ENCODE measurements around the gene FBXL20. TPM values are rescaled to one million over a fixed set of nuclear protein-coding genes. Genes with fewer than 3 reads are reported as not detected.
A peak's percentile ranks its signal among the peaks of the same experiment; 100 is the strongest.
"Not testable (repeated sequence)": the region's sequence is repeated elsewhere in the genome, so short reads cannot be mapped to it uniquely, and the experiment has no call there.

Gene FBXL20, protein sequence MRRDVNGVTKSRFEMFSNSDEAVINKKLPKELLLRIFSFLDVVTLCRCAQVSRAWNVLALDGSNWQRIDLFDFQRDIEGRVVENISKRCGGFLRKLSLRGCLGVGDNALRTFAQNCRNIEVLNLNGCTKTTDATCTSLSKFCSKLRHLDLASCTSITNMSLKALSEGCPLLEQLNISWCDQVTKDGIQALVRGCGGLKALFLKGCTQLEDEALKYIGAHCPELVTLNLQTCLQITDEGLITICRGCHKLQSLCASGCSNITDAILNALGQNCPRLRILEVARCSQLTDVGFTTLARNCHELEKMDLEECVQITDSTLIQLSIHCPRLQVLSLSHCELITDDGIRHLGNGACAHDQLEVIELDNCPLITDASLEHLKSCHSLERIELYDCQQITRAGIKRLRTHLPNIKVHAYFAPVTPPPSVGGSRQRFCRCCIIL
- polyA plus RNA-seq (ENCODE audit: low read depth in 6 of 6) = 1 to 10 TPM in 5 of 6 donors, under 1 TPM in 1; 0.74 to 7.2 (median 4.0) TPM

- ATAC-seq (ENCODE audit: low read depth in 2 of 2) = peak; percentile 81 to 82
- Mint-ChIP-seq H3K27ac (peak within 1 kb of the TSS; percentile 86 to 98 (median 96)), H3K36me3 (no peaks in the 10 kb centered on the region), H3K4me3 (peak within 1 kb of the TSS; percentile 92 to 99 (median 98)), H3K9me3 (no peaks in the 10 kb centered on the region), H3K4me1 (peaks cover 12 to 23% (median 13%) of the 10 kb centered on the region in 3 donors), H3K27me3 (no peaks in the 10 kb centered on the region)
- DNase-seq = peak; percentile 86
These were observed at the start of gene FBXL20 for GRCh38 chr17:39401412-39402243. Gene FBXL20 (minus strand): TSS chr17:39401626. CDS start chr17:39401402, 224 bp downstream.

DNA sequence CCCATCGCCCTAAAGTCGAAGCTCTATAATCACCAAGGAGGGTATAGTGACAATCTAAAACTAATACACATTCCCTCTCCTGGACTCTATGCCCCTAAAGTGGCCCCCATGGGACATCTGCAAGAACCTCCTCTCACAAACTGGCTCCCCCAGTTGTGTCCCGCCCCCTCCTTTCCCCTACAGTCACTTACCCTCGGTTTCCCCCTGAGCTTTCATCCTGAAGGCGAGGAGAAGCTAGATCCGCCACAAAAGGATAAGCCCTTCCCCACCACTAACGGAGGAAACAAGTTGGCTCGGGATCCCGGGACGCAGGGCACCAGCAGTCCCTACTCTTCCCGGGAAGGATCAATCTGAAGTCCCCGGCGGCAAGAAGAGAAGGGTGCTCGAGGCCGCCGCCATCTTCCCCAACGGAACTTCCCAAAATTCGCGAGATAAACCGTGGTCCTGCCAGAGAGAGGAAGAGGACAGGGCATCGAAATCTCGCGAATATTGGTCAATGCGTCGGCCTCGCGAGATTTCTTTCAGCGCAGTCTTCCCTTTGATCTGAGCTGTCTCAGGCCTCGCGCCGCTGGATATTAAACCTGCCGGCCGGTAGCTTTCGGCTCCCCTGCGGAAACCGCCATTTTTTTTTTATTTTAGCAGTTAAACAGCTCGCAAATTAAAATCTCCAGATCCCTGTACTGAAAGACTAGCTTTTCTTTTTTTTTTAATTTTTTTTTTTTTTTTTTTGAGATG is 49.6 kb upstream of the FBXL20 start, which contains the start of gene MED1:
MED1 (minus strand) TSS at position 417 of the 735 bp plus-strand sequence; CDS start at position 216, 201 bp downstream.
- H3K9me3 Mint-ChIP-seq = peaks cover 0 to 2% (median 0%) of the 10 kb centered on the region in 7 donors
- peak within 1 kb of the TSS; percentile 95 to 99 (median 98) for H3K4me3 Mint-ChIP-seq
- H3K36me3 Mint-ChIP-seq = peaks cover 0 to 5% of the 10 kb centered on the region in 2 donors
- DNase-seq = peak; percentile 91
- peak; percentile 97 for ATAC-seq (ENCODE audit: low read depth in 2 of 2)
- H3K27me3 Mint-ChIP-seq = no peaks in the 10 kb centered on the region
- H3K27ac Mint-ChIP-seq = peak within 1 kb of the TSS; percentile 94 to 99 (median 98)
- H3K4me1 Mint-ChIP-seq = peaks cover 5 to 32% (median 30%) of the 10 kb centered on the region in 3 donors

DNA sequence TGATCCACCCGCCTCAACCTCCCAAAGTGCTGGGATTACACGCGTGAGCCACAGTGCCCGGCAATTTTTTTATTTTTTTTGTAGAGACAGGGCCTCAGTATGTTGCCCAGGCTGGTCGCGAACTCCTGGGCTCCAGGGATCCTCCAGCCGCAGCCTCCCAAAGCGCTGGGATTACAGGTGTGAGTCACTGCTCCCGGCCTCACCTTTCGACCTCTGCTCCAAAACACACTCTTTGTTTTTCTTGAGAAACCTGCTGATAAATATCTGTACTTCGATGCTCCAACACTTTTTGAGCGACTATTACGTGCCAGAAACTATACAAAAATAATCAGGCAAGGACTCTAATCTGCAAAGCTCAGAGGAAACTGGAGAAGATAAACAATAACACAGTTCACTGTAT is 48.6 kb upstream of the FBXL20 start:
- peak overlapping the region in 2 of 6 donors; percentile 66 to 97 for H3K27ac Mint-ChIP-seq
- H3K9me3 Mint-ChIP-seq = peaks cover 0 to 2% (median 0%) of the 10 kb centered on the region in 7 donors
- H3K36me3 Mint-ChIP-seq = peaks cover 0 to 5% of the 10 kb centered on the region in 2 donors
- no peaks in the 10 kb centered on the region for H3K27me3 Mint-ChIP-seq
- no peak for DNase-seq
- H3K4me1 Mint-ChIP-seq = peaks cover 5 to 32% (median 30%) of the 10 kb centered on the region in 3 donors
- peak overlapping the region; percentile 42 to 99 (median 97) for H3K4me3 Mint-ChIP-seq
- no peak for ATAC-seq (ENCODE audit: low read depth in 2 of 2)

DNA sequence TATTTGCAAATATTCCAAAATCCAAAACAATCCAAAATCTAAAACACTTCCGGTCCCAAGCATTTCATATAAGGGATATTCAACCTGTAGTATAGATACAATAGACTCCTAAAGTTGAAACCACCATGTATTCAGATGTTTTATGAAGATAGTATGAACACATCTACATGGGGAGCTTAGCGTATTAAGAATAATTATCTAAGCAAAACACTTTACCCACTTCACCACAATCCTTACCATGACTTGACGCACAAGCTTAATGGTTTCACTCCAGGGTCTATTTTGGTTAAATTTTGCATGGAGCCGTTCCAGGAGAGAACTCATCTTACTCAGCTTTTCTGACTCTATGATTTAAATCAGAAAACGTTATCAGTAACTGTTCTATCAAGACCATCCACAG is 46.1 kb upstream of the FBXL20 start:
- Mint-ChIP-seq H3K36me3 (peaks cover 10 to 14% of the 10 kb centered on the region in 2 donors), H3K27ac (no peak overlapping the region), H3K4me1 (peaks cover 5 to 34% (median 32%) of the 10 kb centered on the region in 3 donors), H3K27me3 (no peaks in the 10 kb centered on the region), H3K4me3 (peak overlapping the region in 1 of 8 donors; percentile 64), H3K9me3 (peaks cover 0 to 2% (median 0%) of the 10 kb centered on the region in 7 donors)
- no peak for ATAC-seq (ENCODE audit: low read depth in 2 of 2)
- no peak for DNase-seq

- Mint-ChIP-seq H3K4me1 (peaks cover 0 to 9% (median 7%) of the 10 kb centered on the region in 3 donors), H3K27me3 (no peaks in the 10 kb centered on the region), H3K27ac (peak overlapping the region in 2 of 6 donors; percentile 59 to 69), H3K9me3 (no peaks in the 10 kb centered on the region), H3K4me3 (no peak overlapping the region), H3K36me3 (peaks cover 32 to 36% of the 10 kb centered on the region in 2 donors)
- no peak for DNase-seq
- ATAC-seq (ENCODE audit: low read depth in 2 of 2) = no peak
These were observed 41.9 kb upstream of the FBXL20 start for GRCh38 chr17:39443326-39443725.

DNA sequence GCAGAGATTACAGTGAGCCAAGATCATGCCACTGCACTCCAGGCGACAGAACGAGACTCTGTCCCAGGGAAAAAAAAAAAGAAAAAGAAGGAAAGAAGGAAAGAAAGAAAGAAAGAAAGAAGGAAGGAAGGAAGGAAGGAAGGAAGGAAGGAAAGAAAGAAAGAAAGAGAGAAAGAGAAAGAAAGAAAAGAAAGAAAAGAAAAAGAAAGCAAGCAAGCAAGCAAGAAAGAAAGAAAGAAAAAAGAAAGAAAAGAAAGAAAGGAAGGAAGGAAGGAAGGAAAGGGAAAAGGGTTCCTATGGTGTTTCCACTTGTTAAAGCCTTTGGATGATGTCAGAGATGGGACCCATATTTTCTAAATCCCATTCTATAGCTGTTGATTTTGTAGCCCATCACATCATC is 38.4 kb upstream of the FBXL20 start:
- not testable (repeated sequence) for DNase-seq; ATAC-seq (ENCODE audit: low read depth in 2 of 2); H3K4me3 Mint-ChIP-seq; H3K4me1 Mint-ChIP-seq; H3K27me3 Mint-ChIP-seq; H3K9me3 Mint-ChIP-seq
- Mint-ChIP-seq H3K27ac (peak overlapping the region in 2 of 6 donors; percentile 21 to 81), H3K36me3 (peaks cover 31 to 32% of the 10 kb centered on the region in 2 donors)

DNA sequence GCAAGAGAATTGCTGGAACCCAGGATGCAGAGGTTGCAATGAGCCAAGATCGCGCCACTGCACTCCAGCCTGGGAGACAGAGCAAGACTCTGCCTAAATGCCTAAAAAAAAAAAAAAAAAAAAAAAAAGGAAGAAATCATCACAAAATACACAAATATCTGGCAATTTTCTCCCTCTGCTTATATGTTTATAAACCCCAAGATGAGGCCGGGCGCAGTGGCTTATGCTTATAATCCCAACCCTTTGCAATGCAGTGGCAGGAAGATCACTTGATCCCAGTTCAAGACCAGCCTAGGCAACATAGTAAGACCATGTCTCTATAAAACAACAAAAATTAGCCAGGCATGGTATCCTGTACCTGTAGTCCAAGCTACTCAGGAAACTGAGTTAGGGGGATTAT is 28.2 kb upstream of the FBXL20 start:
- H3K27me3 Mint-ChIP-seq = no peaks in the 10 kb centered on the region
- H3K27ac Mint-ChIP-seq = no peak overlapping the region
- no peak overlapping the region for H3K4me3 Mint-ChIP-seq
- DNase-seq (no peak), ATAC-seq (ENCODE audit: low read depth in 2 of 2) (no peak)
- H3K4me1 Mint-ChIP-seq = no peaks in the 10 kb centered on the region
- H3K9me3 Mint-ChIP-seq = no peaks in the 10 kb centered on the region
- H3K36me3 Mint-ChIP-seq = peaks cover 0 to 14% of the 10 kb centered on the region in 2 donors

DNA sequence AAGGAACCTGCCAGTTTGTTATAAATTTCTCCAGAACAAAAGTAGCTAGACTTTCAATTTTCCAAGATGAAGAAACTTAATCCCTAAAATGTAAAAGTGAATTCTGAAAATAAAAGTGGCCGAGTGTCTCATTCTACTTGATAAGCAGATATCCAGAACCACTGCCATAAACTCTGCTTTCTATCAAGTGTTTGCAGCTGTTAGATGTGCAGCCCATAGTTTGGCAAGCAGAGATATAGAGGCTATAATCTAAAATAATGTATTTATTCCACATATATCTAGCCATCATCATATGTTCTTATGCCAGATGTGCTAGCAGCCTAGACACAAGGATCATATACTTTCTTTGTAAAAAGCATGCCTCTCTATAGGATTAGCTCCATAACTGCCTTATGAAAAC is 14.7 kb upstream of the FBXL20 start:
- Mint-ChIP-seq H3K4me3 (no peak overlapping the region), H3K9me3 (no peaks in the 10 kb centered on the region), H3K36me3 (peaks cover 5 to 9% of the 10 kb centered on the region in 2 donors), H3K4me1 (no peaks in the 10 kb centered on the region), H3K27ac (no peak overlapping the region), H3K27me3 (no peaks in the 10 kb centered on the region)
- no peak for DNase-seq
- ATAC-seq (ENCODE audit: low read depth in 2 of 2) = no peak

DNA sequence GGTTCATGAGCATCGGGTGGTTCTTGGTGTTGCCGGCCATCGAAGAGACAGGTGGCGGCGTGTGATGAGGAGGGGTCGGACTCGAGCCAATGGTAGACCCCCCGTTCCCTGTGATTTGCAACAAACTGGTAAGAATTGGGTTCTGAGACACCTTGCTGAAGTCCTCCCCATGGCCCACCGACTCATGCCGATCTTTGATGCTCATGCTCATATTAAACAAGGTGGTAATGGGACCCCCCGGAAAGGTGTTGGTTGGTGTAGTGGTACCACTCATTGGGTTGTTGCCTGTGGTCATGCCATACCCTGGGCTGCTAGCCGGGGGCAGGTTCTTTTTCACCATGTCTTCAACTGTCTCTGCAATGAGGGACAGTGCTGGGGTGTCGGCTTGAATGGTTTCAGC is 8.9 kb upstream of the FBXL20 start:
- peaks cover 9 to 38% of the 10 kb centered on the region in 2 donors for H3K36me3 Mint-ChIP-seq
- H3K9me3 Mint-ChIP-seq = no peaks in the 10 kb centered on the region
- peak overlapping the region in 1 of 6 donors; percentile 22 for H3K27ac Mint-ChIP-seq
- H3K4me1 Mint-ChIP-seq = peaks cover 0 to 7% (median 0%) of the 10 kb centered on the region in 3 donors
- DNase-seq = no peak
- no peaks in the 10 kb centered on the region for H3K27me3 Mint-ChIP-seq
- ATAC-seq (ENCODE audit: low read depth in 2 of 2) = no peak
- no peak overlapping the region for H3K4me3 Mint-ChIP-seq

DNA sequence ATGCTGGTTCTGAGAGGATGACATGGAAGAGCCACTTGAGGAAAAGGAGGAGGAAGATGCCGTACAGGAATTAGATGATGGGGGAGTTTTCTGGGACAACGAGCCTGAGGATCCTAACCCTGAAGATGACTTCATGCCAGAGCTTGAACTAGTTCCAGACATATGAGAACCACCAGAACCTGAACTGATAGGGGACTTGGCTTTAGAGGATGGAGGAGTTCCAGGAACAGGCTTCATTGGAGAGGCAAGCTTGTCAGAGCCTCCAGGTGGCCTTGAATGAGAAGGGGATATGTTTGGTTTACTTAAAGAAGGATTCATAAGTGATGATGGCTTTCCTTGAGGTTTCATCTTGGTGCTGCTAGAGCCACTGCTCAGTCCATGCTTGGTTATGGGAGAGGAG is 6.9 kb upstream of the FBXL20 start:
- Mint-ChIP-seq H3K4me3 (no peak overlapping the region), H3K27ac (peak overlapping the region in 1 of 6 donors; percentile 1), H3K27me3 (no peaks in the 10 kb centered on the region), H3K4me1 (peaks cover 0 to 7% (median 0%) of the 10 kb centered on the region in 3 donors), H3K36me3 (peaks cover 9 to 32% of the 10 kb centered on the region in 2 donors), H3K9me3 (no peaks in the 10 kb centered on the region)
- no peak for DNase-seq
- ATAC-seq (ENCODE audit: low read depth in 2 of 2) = no peak

GRCh38 chr17:39406951-39407350 is 5.5 kb upstream of the FBXL20 start:
- Mint-ChIP-seq H3K27ac (no peak overlapping the region), H3K27me3 (no peaks in the 10 kb centered on the region), H3K4me1 (peaks cover 0 to 7% (median 2%) of the 10 kb centered on the region in 3 donors), H3K9me3 (no peaks in the 10 kb centered on the region), H3K36me3 (peaks cover 9 to 32% of the 10 kb centered on the region in 2 donors), H3K4me3 (peak overlapping the region in 1 of 8 donors; percentile 19)
- ATAC-seq (ENCODE audit: low read depth in 2 of 2) (no peak), DNase-seq (no peak)

- Mint-ChIP-seq H3K27ac (no peak overlapping the region), H3K4me1 (peaks cover 6 to 12% (median 9%) of the 10 kb centered on the region in 3 donors), H3K4me3 (peak overlapping the region in 2 of 8 donors; percentile 45 to 54), H3K27me3 (no peaks in the 10 kb centered on the region), H3K9me3 (no peaks in the 10 kb centered on the region), H3K36me3 (peaks cover 9 to 30% of the 10 kb centered on the region in 2 donors)
- no peak for DNase-seq
- no peak for ATAC-seq (ENCODE audit: low read depth in 2 of 2)
These were observed 4.0 kb upstream of the FBXL20 start for GRCh38 chr17:39405436-39405835.

Data from naive B cell (primary cell).